Activated CD8-positive, alpha-beta T cell treated with anti-CD3 and anti-CD28 coated beads, Interleukin-2, amount 10 ng/mL, durations not matched to agents 7 days and 5 days (primary cell): ENCODE measurements around the gene PRPF6. TPM values are rescaled to one million over a fixed set of nuclear protein-coding genes. Genes with fewer than 3 reads are reported as not detected.
A peak's percentile ranks its signal among the peaks of the same experiment; 100 is the strongest.

ENCODE experiments used
- ATAC-seq: fragments of 150-1000 bp; cut with Tn5 transposase; one replicate; pipeline ENCODE4 v1.10.0; 2021; ENCODE audit warnings: moderate library complexity
- CTCF ChIA-PET: fragments of 350-600 bp; sonication (Branson Sonifier 250); formaldehyde crosslinking; loops from one replicate; lab custom pipeline; 2021; ENCODE audit warnings: antibody characterized with exemption; lab: Charles Lee
- POLR2A ChIA-PET: fragments of 350-600 bp; sonication (Branson Sonifier 250); formaldehyde crosslinking; loops from one replicate; lab custom pipeline; 2021; ENCODE audit warnings: antibody characterized with exemption; lab: Charles Lee
- DNase-seq: peaks from one replicate; pipeline ENCODE4 v3.0.0-alpha.2; 2020
- H3K27ac Mint-ChIP-seq: one replicate; pipeline ENCODE4 v1.8.0; 2021; ENCODE audit warnings: mild to moderate bottlenecking, mixed read lengths
- H3K27me3 Mint-ChIP-seq: one replicate; pipeline ENCODE4 v1.8.0; 2021; ENCODE audit warnings: low read depth, mixed read lengths
- H3K36me3 Mint-ChIP-seq: one replicate; pipeline ENCODE4 v1.8.0; 2021; ENCODE audit warnings: low read depth, mixed read lengths
- H3K4me1 Mint-ChIP-seq: one replicate; pipeline ENCODE4 v1.8.0; 2021; ENCODE audit warnings: low read depth, mixed read lengths
- H3K4me3 Mint-ChIP-seq: one replicate; pipeline ENCODE4 v1.8.0; 2021; ENCODE audit warnings: mild to moderate bottlenecking, mixed read lengths
- H3K9me3 Mint-ChIP-seq: one replicate; pipeline ENCODE4 v1.8.0; 2022; ENCODE audit warnings: mixed read lengths; ENCODE audit not compliant: insufficient read depth
- microRNA-seq: library from miRNA; unstranded; fragments of <30 nt; microRNA quantifications from one replicate; pipeline ENCODE4 v1.2.0, GENCODE V29; 2022
- total RNA-seq, 2 experiments: library from RNA; stranded (reverse); gene quantifications; one replicate each; pipeline ENCODE4 v1.2.3, GENCODE V29; 2021

Gene PRPF6
- total RNA-seq, 2 experiments from 2014 or later: 64.7 to 68.3 TPM

DNA sequence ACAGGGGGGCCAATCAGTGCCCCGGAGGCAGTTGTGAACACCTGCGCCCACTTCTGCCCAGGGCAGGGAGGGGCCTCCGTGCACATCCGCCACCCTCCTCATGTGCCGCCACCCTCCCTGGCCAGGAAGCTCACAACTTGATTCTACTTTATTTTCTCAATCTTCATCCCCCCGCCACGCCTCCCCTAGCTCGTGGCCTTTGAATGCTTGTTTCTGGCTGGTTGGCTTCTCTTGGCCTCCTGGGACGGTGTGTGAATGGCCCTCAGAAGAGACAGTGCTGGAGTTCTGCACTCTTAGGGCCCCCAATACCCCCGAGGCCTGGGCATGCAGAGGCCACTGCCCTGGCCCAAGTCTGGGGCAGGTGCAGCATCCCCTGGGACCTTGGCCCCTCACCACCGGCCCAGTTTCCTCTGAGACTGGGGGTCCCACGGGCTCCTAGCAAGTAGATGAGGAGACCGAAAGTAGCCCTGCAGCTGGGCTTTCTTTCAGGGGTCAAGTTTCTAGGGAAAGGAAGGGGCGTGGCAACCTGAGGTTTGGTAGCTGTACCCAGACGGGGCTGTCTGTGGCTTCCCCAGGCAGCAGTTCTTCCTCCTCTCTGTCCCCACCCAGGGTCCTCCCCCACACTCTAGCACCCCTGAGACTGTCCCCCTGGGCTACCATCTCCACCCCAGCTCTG, 97.1 kb downstream of the PRPF6 start:
- peak; percentile 59 for ATAC-seq
- H3K27me3 Mint-ChIP-seq: no peaks in the 10 kb centered on the region
- H3K9me3 Mint-ChIP-seq: no peaks in the 10 kb centered on the region
- peak overlapping the region; percentile 96 for H3K4me3 Mint-ChIP-seq
- H3K27ac Mint-ChIP-seq: peak overlapping the region; percentile 93
- ChIA-PET POLR2A (interaction anchor here (0.7 to 2.2 kb wide), 3 partner anchors 11 to 420 kb away, joined by 3 to 11 read pairs (median 5); partner anchors contain the start of gene RTEL1), CTCF (interaction anchor here (0.8 to 2.8 kb wide), 10 partner anchors 9 to 213 kb away, joined by 3 to 18 read pairs (median 5); partner anchors contain the start of genes PRPF6 and TPD52L2)
- peaks cover 55% of the 10 kb centered on the region for H3K4me1 Mint-ChIP-seq
- DNase-seq: peak; percentile 90
- H3K36me3 Mint-ChIP-seq: peaks cover 44% of the 10 kb centered on the region

DNA sequence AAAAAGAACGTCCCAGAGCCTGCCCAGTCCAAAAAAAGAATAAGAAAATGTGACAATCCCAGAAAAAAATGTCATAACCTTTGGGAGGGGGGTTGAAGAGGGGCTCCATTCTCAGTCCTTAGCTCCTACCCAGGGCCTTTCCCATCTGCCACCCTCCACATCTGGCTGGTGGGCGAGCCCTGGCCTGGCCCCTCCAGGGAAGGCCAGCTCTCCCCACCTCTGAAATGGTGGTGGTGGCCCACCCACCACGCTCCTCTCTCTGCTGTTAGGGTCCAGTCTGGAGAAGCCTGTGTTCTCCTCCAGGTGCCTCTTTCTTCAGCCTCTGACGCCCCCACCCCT, 98.0 kb downstream of the PRPF6 start:
- H3K4me3 Mint-ChIP-seq: peak overlapping the region; percentile 96
- peaks cover 55% of the 10 kb centered on the region for H3K4me1 Mint-ChIP-seq
- POLR2A ChIA-PET: interaction anchor here (0.8 to 1.0 kb wide), 4 partner anchors 12 to 558 kb away, joined by 3 to 5 read pairs (median 4); partner anchors contain the start of gene TPD52L2
- H3K9me3 Mint-ChIP-seq: no peaks in the 10 kb centered on the region
- CTCF ChIA-PET: interaction anchor here (0.7 to 2.8 kb wide), 13 partner anchors 10 to 541 kb away, joined by 3 to 20 read pairs (median 4); partner anchors contain the start of genes PRPF6 and TPD52L2
- peak overlapping the region; percentile 93 for H3K27ac Mint-ChIP-seq
- no peak for DNase-seq
- H3K27me3 Mint-ChIP-seq: no peaks in the 10 kb centered on the region
- H3K36me3 Mint-ChIP-seq: peaks cover 38% of the 10 kb centered on the region
- no peak for ATAC-seq

DNA sequence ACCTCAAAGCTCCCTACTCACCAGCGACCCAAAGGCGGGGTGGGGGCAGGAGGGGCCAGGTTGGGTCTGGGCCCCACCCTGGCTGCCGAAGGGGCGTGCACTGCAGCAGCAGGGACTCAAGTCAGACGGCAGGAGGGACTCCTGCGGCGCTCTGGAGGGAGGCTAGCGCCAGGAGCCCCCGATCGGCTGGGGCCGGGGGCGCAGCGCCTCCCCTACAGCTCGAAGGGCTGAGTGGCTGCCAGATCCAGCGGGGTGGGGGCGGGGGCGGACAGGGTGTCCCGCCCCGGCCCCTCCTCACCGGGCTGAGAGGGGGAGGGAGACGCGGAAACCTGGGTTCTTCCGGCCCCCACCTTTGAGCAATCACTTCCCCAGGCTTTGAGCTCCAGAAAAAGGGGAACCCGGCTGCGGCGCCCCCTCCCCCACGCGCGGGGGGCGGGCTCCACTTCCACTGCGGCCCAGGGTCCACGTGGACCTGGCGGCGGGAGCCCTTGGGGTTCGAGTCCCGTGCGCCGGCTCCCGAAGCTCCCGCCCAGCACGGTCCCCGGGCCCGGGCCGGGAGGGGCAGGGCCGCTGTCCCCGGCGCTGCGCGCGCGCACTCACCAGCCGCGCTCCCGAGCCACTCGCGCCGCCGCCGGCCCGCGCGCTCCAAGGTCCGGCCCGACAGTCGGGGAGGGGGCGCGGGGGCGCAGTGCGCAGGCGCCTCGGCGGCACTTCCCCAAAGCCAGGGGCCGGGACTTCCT, 98.5 kb downstream of the PRPF6 start, which contains the start of gene RGS19:
RGS19 (minus strand) TSS at position 246 of the 740 bp plus-strand sequence. CDS start 2,632 bp downstream, outside the sequence.
- Mint-ChIP-seq H3K4me1 (peaks cover 54% of the 10 kb centered on the region), H3K4me3 (peak within 1 kb of the TSS; percentile 96), H3K36me3 (peaks cover 34% of the 10 kb centered on the region), H3K27me3 (peaks cover 3% of the 10 kb centered on the region), H3K27ac (peak within 1 kb of the TSS; percentile 93), H3K9me3 (no peaks in the 10 kb centered on the region)
- DNase-seq (peak; percentile 86), ATAC-seq (peak; percentile 41)
- POLR2A ChIA-PET: interaction anchor here (0.7 to 1.1 kb wide), 6 partner anchors 13 to 558 kb away, joined by 3 to 5 read pairs (median 4); partner anchors contain the start of gene TPD52L2
- CTCF ChIA-PET: interaction anchor here (0.7 to 2.8 kb wide), 13 partner anchors 10 to 542 kb away, joined by 3 to 20 read pairs (median 3); partner anchors contain the start of genes PRPF6 and TPD52L2

DNA sequence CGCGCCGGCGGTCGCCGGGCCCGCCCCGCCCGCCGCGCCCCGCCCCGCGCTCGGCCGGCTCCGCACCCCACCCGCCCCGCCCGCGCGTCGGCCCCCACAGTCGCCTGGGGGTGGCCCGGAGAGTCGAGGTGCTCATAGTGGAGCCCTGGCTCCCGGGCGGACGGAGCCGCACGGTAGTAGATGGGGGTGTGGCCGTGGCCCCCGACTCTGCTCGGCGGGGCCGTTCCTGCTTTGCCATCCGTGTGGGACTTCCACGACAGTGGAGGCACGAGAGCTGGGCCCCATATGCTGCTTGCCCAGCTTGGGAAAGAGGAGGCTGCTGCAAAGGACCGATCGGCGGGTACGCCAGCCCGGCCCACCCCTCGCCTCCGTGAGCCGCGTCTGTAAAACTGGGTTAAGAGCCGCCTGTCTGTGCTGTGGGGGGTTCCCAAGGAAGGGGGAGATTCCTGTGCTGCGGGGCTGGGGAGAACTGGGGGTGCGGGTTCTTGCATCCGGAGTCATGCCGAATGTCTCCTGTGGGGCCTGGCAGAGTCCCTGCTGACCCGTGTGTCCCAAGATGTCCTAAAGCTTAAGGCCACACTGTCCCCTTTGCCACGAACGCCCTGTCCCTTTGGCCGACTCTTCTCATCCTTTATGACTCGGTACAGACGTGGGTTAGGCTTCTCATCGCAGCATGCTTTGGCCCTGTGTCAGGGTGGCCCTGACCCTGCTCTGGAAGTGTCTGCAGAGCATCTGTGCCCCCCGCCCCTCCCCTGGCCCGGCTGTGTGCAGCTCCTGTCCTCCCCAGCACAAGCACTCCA, 99.3 kb downstream of the PRPF6 start, which contains the start of gene OPRL1:
OPRL1 (plus strand) TSS at position 70 of the 800 bp plus-strand sequence. CDS start 12,639 bp downstream, outside the sequence.
- Mint-ChIP-seq H3K36me3 (peaks cover 29% of the 10 kb centered on the region), H3K4me1 (peaks cover 54% of the 10 kb centered on the region), H3K9me3 (no peaks in the 10 kb centered on the region), H3K4me3 (peak within 1 kb of the TSS; percentile 96), H3K27ac (peak within 1 kb of the TSS; percentile 93), H3K27me3 (peaks cover 6% of the 10 kb centered on the region)
- ATAC-seq (peak; percentile 49), DNase-seq (peak; percentile 56)
- CTCF ChIA-PET: interaction anchor here (0.9 to 2.8 kb wide), 12 partner anchors 11 to 542 kb away, joined by 3 to 20 read pairs (median 4); partner anchors contain the start of genes PRPF6, SAMD10 and TPD52L2
- POLR2A ChIA-PET: interaction anchor here (0.7 to 1.1 kb wide), 4 partner anchors 14 to 43 kb away, joined by 3 to 5 read pairs (median 4); no protein-coding TSS in a partner anchor

DNA sequence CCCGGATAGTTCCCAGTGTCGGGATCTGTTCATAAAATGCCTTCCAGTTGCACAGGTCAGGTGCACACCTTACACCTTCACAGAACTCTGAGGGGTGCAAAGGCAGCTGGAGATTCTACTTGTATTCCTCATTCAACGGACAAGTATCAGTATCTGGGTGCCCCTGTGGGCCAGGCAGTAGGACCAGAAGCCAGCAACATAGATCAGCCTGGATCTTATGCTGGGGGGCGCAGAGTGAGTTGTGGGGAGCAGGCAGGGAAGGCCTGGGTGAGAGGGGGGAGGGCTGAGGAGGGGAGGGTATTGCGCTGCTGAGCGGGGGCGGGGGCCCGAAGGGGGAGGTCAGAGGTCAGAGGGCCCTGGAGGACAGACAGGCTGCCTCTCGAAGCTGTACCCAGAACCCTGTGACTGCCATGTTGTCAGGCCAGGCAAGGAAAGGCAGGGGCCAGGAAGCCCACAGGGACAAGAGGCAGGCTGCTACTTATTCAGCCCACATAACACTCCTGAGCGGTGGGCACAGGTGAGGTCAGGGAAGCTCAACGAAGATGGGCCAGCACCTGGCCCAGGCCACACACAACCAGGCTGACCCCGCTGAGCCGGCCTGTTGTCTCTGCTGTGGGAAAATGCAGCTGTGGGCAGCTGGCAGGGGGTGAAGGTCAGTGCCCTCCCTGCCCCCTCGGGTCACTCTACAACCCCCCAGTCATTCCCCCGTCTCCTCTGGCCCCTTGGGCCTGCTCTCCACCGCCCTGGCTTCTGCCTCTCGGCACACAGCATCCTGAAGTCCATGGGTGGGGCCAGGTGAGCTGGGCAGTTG, 100.1 kb downstream of the PRPF6 start:
- CTCF ChIA-PET: interaction anchor here (0.9 to 2.7 kb wide), 5 partner anchors 21 to 102 kb away, joined by 3 to 20 read pairs (median 3); partner anchors contain the start of genes NPBWR2, PRPF6 and SAMD10
- Mint-ChIP-seq H3K27me3 (peaks cover 13% of the 10 kb centered on the region), H3K36me3 (peaks cover 21% of the 10 kb centered on the region), H3K9me3 (no peaks in the 10 kb centered on the region), H3K4me3 (peak overlapping the region; percentile 77), H3K4me1 (peaks cover 46% of the 10 kb centered on the region), H3K27ac (peak overlapping the region; percentile 73)
- POLR2A ChIA-PET: no interaction called here
- DNase-seq (no peak), ATAC-seq (no peak)

DNA sequence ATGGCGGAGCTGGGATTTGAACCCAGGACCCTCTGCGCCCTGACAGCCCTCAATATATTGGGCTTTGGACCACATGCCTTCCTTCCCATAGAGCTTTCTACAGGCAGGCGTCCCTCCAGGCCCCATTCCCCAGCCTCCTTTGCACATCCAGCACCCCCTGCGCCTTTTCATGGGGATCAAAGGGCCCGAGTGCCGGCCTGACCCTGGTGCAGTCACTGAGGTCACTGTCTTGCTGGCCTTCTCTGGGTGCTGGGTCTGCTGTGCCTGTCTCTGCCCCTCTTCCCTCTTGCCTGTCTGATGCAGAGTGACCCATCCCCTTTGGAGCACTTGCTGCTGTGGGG, 100.7 kb downstream of the PRPF6 start:
- peaks cover 16% of the 10 kb centered on the region for H3K27me3 Mint-ChIP-seq
- ATAC-seq: no peak
- no peaks in the 10 kb centered on the region for H3K9me3 Mint-ChIP-seq
- peaks cover 15% of the 10 kb centered on the region for H3K36me3 Mint-ChIP-seq
- ChIA-PET POLR2A (interaction anchor here (0.7 kb wide), 1 partner anchor 39 kb away, joined by 3 read pairs; no protein-coding TSS in a partner anchor), CTCF (interaction anchor here (1.1 to 2.7 kb wide), 3 partner anchors 21 to 39 kb away, joined by 3 to 20 read pairs (median 3); partner anchors contain the start of gene NPBWR2)
- H3K27ac Mint-ChIP-seq: no peak overlapping the region
- no peak overlapping the region for H3K4me3 Mint-ChIP-seq
- peaks cover 40% of the 10 kb centered on the region for H3K4me1 Mint-ChIP-seq
- no peak for DNase-seq

DNA sequence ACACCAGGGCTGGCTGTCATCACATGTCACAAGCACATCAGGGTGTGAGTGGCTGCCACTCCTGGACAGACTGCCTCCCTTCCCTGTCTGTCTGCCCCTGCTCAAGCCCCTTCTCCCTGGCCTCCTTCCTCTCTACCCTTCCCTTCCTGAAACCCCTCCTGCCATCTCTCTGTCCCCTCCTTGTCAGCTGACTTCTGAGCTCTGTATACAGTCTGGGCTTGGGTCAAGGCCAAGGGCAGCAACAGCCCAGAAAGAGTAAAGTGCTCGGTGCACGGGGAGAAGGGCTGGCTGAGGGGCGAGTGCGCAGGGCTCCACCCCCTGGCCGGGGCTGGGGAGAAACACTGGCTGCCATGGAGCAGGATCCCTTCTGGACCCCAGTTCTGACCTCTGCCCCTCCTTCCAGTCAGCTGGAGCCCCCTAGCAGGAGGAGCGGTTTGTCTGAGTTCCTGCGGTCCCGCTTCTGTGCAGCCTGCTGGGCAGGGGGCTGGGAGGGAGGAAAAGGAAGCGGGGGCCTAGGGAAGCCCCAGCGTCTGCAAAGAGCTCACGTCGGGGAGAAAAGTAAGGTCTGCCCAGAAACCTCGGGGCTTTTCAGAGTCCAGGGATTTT, 101.3 kb downstream of the PRPF6 start:
- H3K4me3 Mint-ChIP-seq: peak overlapping the region; percentile 60
- peaks cover 16% of the 10 kb centered on the region for H3K27me3 Mint-ChIP-seq
- H3K9me3 Mint-ChIP-seq: no peaks in the 10 kb centered on the region
- POLR2A ChIA-PET: interaction anchor here (0.7 kb wide), 2 partner anchors 39 to 174 kb away, joined by 3 read pairs; partner anchors contain the start of gene PCMTD2
- CTCF ChIA-PET: interaction anchor here (1.6 to 3.1 kb wide), 5 partner anchors 18 to 44 kb away, joined by 3 to 48 read pairs (median 6); partner anchors contain the start of gene NPBWR2
- peaks cover 36% of the 10 kb centered on the region for H3K4me1 Mint-ChIP-seq
- H3K36me3 Mint-ChIP-seq: peaks cover 11% of the 10 kb centered on the region
- ATAC-seq: no peak
- peak overlapping the region; percentile 25 for H3K27ac Mint-ChIP-seq
- no peak for DNase-seq

Small RNA genes lying within 50 kb of the gene (microRNA-seq; reads per million reads assigned to microRNA genes)
- gene MIR1914 (not detected), gene MIR647 (not detected), gene MIR6813 (6.3 reads per million, percentile 8 among the genes with 10 or more reads in this experiment)

Other genes starting within 250 kb of the PRPF6 start
- 100 to 1,000 TPM; 163 to 165 TPM for gene LIME1, start 244.5 kb upstream of the PRPF6 start, total RNA-seq
- 10 to 100 TPM; 97.2 TPM for gene SLC2A4RG, start 241.4 kb upstream of the PRPF6 start, total RNA-seq
- gene ZBTB46, start 149.9 kb upstream of the PRPF6 start, total RNA-seq: under 1 TPM in 1 of 2 experiments, not detected in 1; 0.10 TPM
- not detected for gene ABHD16B, start 119.6 kb upstream of the PRPF6 start, total RNA-seq
- 10 to 100 TPM; 35.7 to 40.0 TPM for gene TPD52L2, start 115.9 kb upstream of the PRPF6 start, total RNA-seq
- gene DNAJC5, start 86.0 kb upstream of the PRPF6 start, total RNA-seq: 10 to 100 TPM; 47.3 to 48.1 TPM
- 10 to 100 TPM; 41.1 to 45.4 TPM for gene UCKL1, start 24.7 kb upstream of the PRPF6 start, total RNA-seq
- 10 to 100 TPM; 12.0 to 12.1 TPM for gene ZNF512B, start 11.2 kb upstream of the PRPF6 start, total RNA-seq
- gene SAMD10, start 1.5 kb upstream of the PRPF6 start, total RNA-seq: 10 to 100 TPM; 12.0 to 12.5 TPM
- gene C20orf204, start 55.0 kb downstream of the PRPF6 start, total RNA-seq: 1 to 10 TPM; 6.4 to 7.6 TPM
- gene SOX18, start 68.5 kb downstream of the PRPF6 start, total RNA-seq: under 1 TPM; 0.13 to 0.21 TPM
- 10 to 100 TPM; 49.6 to 55.3 TPM for gene TCEA2, start 82.1 kb downstream of the PRPF6 start, total RNA-seq
- 100 to 1,000 TPM; 130 to 135 TPM for gene RGS19, start 98.4 kb downstream of the PRPF6 start, total RNA-seq
- 1 to 10 TPM; 1.5 to 2.0 TPM for gene OPRL1, start 99.0 kb downstream of the PRPF6 start, total RNA-seq
- gene LKAAEAR1, start 103.3 kb downstream of the PRPF6 start, total RNA-seq: under 1 TPM; 0.34 to 0.61 TPM
- not detected for gene NPBWR2, start 126.4 kb downstream of the PRPF6 start, total RNA-seq
- not detected for gene MYT1, start 183.3 kb downstream of the PRPF6 start, total RNA-seq